Measurements from ENCODE around the gene PCBP2.

- TF ChIP-seq CTCF (IDR thresholded peaks at IDR 0.05) = no peak
- TF ChIP-seq MAX (CRISPR knock-in tag; IDR thresholded peaks at IDR 0.05) = no peak
- TF ChIP-seq OVOL2 (CRISPR knock-in tag; IDR thresholded peaks at IDR 0.05; ENCODE audit: borderline replicate concordance) = no peak
- no peak for TF ChIP-seq ZSCAN18 (CRISPR knock-in tag; IDR thresholded peaks at IDR 0.05)
- TF ChIP-seq KAT7 (CRISPR knock-in tag; IDR thresholded peaks at IDR 0.05; ENCODE audit: borderline replicate concordance) = no peak
- TF ChIP-seq SOX15 (CRISPR knock-in tag; IDR thresholded peaks at IDR 0.05) = no peak
- no peak for TF ChIP-seq E2F4 (CRISPR knock-in tag; IDR thresholded peaks at IDR 0.05; ENCODE audit: borderline replicate concordance, low read depth)
Measured at GRCh38 chr12:53505555-53506449, 53.9 kb downstream of the PCBP2 start.
